Measurements from ENCODE around the gene ARHGEF26. TPM values are rescaled to one million over a fixed set of nuclear protein-coding genes. Genes with fewer than 3 reads are reported as not detected.

ARHGEF26 gene
- total RNA-seq, 4 donors from 2014 or later, result 124 to 158 (median 132) TPM

DNA sequence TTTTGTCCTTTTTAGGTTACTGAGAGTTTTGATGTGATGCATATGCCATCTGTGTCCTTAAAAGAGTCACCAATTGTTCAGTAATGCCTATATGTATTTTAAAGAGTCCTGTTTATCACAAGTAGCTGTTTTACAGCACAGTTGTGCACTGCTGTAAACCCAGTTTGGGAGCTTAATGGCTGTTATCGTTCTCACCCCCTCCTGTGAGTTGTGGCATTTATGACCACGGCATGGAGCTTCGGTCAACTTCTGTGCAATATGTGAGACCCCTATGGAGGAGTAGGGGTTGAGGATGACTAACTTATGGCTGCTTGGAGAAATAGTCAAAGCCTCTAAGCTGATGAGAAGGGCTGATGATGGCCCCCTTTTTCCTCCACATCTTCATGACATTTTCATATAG lies 67.2 kb downstream of the ARHGEF26 start:
- H3K36me3 ChIP-seq, result peaks cover 0 to 50% (median 17%) of the 10 kb centered on the region in 4 donors
- H3K4me3 ChIP-seq, result no peak overlapping the region
- intact Hi-C loops (cut with DNase I), result loop anchor here (5.0 kb wide), 1 partner anchor 39 kb away; no protein-coding TSS in a partner anchor
- peaks cover 0 to 24% (median 18%) of the 10 kb centered on the region in 4 donors for H3K4me1 ChIP-seq
- no peak overlapping the region for H3K27ac ChIP-seq (replicated peaks in 1 of 4)
- no peaks in the 10 kb centered on the region for H3K27me3 ChIP-seq
- DNase-seq (ENCODE audit: extremely low spot score), result no peak
- no peaks in the 10 kb centered on the region for H3K9me3 ChIP-seq
- 83% methylated on average over 3 of the region's 3 CpGs for WGBS
- TF ChIP-seq POLR2AphosphoS5 (IDR thresholded peaks at IDR 0.05), result no peak

DNA sequence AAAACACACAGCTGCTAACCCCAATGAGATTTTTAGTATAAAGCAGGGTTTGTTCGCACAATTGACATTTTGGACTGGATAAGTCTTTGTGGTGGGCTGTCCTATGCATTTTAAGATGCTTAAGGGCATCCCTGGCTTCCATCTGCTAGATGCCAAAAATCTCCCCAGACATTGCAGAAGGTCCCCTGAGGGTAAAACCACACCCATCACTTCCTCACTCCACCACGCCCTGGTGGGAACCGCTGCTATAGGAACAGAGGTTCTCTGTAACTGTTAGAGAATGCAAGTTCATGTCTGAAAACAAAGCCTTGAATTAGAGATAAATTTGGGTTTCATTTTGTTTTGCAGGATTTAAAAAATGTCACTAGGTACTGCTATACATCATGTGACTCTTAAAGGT lies 67.7 kb downstream of the ARHGEF26 start:
- no peaks in the 10 kb centered on the region for H3K27me3 ChIP-seq
- peaks cover 0 to 19% (median 16%) of the 10 kb centered on the region in 4 donors for H3K4me1 ChIP-seq
- WGBS, result 73% methylated on average over 3 of the region's 3 CpGs
- no peak overlapping the region for H3K27ac ChIP-seq (replicated peaks in 1 of 4)
- H3K9me3 ChIP-seq, result no peaks in the 10 kb centered on the region
- no peak for TF ChIP-seq EP300 (IDR thresholded peaks at IDR 0.05)
- no peak for TF ChIP-seq POLR2AphosphoS5 (IDR thresholded peaks at IDR 0.05)
- no peak for TF ChIP-seq POLR2A (IDR thresholded peaks at IDR 0.05; ENCODE audit: low read depth)
- TF ChIP-seq, protein P1, sequence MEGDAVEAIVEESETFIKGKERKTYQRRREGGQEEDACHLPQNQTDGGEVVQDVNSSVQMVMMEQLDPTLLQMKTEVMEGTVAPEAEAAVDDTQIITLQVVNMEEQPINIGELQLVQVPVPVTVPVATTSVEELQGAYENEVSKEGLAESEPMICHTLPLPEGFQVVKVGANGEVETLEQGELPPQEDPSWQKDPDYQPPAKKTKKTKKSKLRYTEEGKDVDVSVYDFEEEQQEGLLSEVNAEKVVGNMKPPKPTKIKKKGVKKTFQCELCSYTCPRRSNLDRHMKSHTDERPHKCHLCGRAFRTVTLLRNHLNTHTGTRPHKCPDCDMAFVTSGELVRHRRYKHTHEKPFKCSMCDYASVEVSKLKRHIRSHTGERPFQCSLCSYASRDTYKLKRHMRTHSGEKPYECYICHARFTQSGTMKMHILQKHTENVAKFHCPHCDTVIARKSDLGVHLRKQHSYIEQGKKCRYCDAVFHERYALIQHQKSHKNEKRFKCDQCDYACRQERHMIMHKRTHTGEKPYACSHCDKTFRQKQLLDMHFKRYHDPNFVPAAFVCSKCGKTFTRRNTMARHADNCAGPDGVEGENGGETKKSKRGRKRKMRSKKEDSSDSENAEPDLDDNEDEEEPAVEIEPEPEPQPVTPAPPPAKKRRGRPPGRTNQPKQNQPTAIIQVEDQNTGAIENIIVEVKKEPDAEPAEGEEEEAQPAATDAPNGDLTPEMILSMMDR (IDR thresholded peaks at IDR 0.05), result no peak
- no peak for DNase-seq (ENCODE audit: extremely low spot score)
- H3K36me3 ChIP-seq, result peaks cover 0 to 50% (median 17%) of the 10 kb centered on the region in 4 donors
- intact Hi-C loops (cut with DNase I), result loop anchor here (5.0 kb wide), 1 partner anchor 38 kb away; no protein-coding TSS in a partner anchor
- H3K4me3 ChIP-seq, result no peak overlapping the region

DNA sequence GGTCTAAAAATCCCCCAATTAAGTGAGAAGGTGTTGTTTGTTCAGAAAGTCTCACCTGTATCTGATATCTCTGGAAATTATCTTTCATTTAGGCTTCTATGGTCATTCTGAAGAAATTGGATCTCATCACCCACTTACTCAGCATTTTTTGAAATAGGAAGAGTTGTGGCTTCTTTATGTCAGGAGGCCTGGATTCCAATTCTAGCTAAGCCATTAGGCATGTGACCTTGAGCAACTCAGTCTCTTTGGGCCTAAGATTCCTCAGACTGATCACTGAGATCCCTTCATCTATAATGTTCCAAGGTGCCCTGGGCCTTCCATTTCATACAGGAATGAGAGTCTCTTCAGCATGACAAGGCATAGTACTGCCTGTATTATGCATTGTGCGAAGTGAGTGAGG lies 70.3 kb downstream of the ARHGEF26 start:
- no peak overlapping the region for H3K4me3 ChIP-seq
- H3K9me3 ChIP-seq, result no peaks in the 10 kb centered on the region
- peaks cover 0 to 71% (median 31%) of the 10 kb centered on the region in 4 donors for H3K36me3 ChIP-seq
- peaks cover 0 to 28% (median 18%) of the 10 kb centered on the region in 4 donors for H3K4me1 ChIP-seq
- 95% methylated on average over 1 of the region's 1 CpG for WGBS
- no peak for TF ChIP-seq EP300 (IDR thresholded peaks at IDR 0.05)
- no peak for TF ChIP-seq POLR2AphosphoS5 (IDR thresholded peaks at IDR 0.05)
- TF ChIP-seq, protein P1 (IDR thresholded peaks at IDR 0.05), result no peak
- intact Hi-C loops (cut with DNase I), result no loop called here
- H3K27ac ChIP-seq (replicated peaks in 1 of 4), result peak overlapping the region in 1 of 4 donors; percentile 26
- DNase-seq (ENCODE audit: extremely low spot score), result no peak
- no peaks in the 10 kb centered on the region for H3K27me3 ChIP-seq

DNA sequence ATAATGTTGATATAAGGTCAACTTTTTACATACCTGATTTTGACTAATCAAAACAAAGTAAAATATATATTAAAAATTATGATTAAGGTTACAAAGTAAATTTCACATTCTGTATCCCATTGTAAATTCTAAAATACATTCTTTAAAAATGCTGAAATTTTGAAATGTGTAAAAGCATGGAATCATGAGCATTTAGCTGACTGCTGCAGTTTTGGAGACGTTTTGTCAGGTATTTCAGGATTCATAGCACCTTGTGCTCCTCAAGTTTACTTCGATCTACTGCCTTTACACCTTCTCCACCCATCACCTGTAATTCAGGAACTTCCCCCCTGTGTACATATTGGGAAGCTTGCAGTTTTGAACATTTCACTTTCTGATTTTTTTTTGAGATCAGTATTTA lies 71.0 kb downstream of the ARHGEF26 start:
- Histone ChIP-seq H3K36me3 (peaks cover 0 to 78% (median 37%) of the 10 kb centered on the region in 4 donors), H3K9me3 (no peaks in the 10 kb centered on the region), H3K27ac (replicated peaks in 1 of 4) (no peak overlapping the region), H3K27me3 (no peaks in the 10 kb centered on the region), H3K4me3 (no peak overlapping the region), H3K4me1 (peaks cover 0 to 24% (median 18%) of the 10 kb centered on the region in 4 donors)
- WGBS, result 89% methylated on average over 2 of the region's 2 CpGs
- DNase-seq (ENCODE audit: extremely low spot score), result no peak
- intact Hi-C loops (cut with DNase I), result no loop called here
- TF ChIP-seq POLR2A (IDR thresholded peaks at IDR 0.05; ENCODE audit: low read depth) (no peak), POLR2AphosphoS5 (IDR thresholded peaks at IDR 0.05) (no peak), EP300 (IDR thresholded peaks at IDR 0.05) (no peak)
- TF ChIP-seq, protein P1 (IDR thresholded peaks at IDR 0.05), result no peak

DNA sequence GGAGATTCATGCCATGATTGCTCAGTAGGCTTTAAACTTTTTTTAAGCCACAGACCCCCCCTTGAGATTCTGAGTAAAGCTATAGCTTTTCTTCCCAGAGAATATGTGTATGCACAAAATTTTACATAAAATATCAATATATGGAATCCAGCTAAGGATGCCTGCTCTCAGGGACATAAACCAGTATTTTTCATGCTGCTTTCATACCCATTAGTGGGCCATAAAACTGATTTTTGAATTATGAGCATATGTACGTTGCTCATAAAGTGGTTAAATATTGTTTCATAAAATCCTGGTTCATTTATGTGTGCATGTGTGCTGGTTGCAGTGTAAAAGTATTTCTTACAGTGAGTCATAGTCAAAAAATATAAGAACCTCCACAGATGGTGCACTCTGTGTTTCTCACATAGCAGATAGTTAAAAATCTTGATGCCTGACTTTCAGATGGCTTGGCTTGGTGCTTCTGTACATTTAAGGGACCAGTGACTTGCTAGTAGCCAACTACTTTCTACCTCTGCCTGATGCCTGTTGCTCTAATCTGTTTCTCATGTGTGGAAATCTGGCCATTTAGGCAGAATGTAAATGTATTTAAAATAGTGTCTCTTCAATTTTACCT lies 71.9 kb downstream of the ARHGEF26 start:
- intact Hi-C loops (cut with DNase I), result no loop called here
- no peak overlapping the region for H3K27ac ChIP-seq (replicated peaks in 1 of 4)
- no peak overlapping the region for H3K4me3 ChIP-seq
- TF ChIP-seq EP300 (IDR thresholded peaks at IDR 0.05) (no peak), POLR2AphosphoS5 (IDR thresholded peaks at IDR 0.05) (no peak), POLR2A (IDR thresholded peaks at IDR 0.05; ENCODE audit: low read depth) (no peak)
- no peaks in the 10 kb centered on the region for H3K9me3 ChIP-seq
- H3K4me1 ChIP-seq, result peaks cover 0 to 24% (median 18%) of the 10 kb centered on the region in 4 donors
- no peak for DNase-seq (ENCODE audit: extremely low spot score)
- no peaks in the 10 kb centered on the region for H3K27me3 ChIP-seq
- peaks cover 0 to 83% (median 40%) of the 10 kb centered on the region in 4 donors for H3K36me3 ChIP-seq
- 88% methylated on average over 1 of the region's 1 CpG for WGBS
